CD4-positive, CD25-positive, alpha-beta regulatory T cell (primary cell): ENCODE results near the gene TRIM38. TPM values are rescaled to one million over a fixed set of nuclear protein-coding genes. Genes with fewer than 3 reads are reported as not detected.

ENCODE experiments used
- ATAC-seq, 2 donors: fragments of 150-1000 bp; cut with Tn5 transposase; one replicate each; pipeline ENCODE4 v1.10.0; 2021; ENCODE audit warnings: low read depth in 2 of 2, moderate number of reproducible peaks in 2 of 2, moderate library complexity in 1 of 2
- DNase-seq, 3 donors: peaks; one replicate each; pipeline versions ENCODE4 v3.0.0 to v3.0.0-alpha.2; 2012 to 2022; ENCODE audit warnings: mixed read lengths in 1 of 3
- H3K27ac ChIP-seq: one replicate; pipeline ENCODE4 v1.7.0; 2013; ENCODE audit warnings: mild to moderate bottlenecking, low read length; ENCODE audit not compliant: insufficient read depth, poor library complexity, severe bottlenecking
- H3K27me3 ChIP-seq: one replicate; pipeline ENCODE4 v1.7.0; 2013; ENCODE audit warnings: low read length; ENCODE audit not compliant: control insufficient read depth, insufficient read depth
- H3K36me3 ChIP-seq: one replicate; pipeline ENCODE4 v1.7.0; 2013; ENCODE audit warnings: mild to moderate bottlenecking, low read length, moderate library complexity; ENCODE audit not compliant: control insufficient read depth, insufficient read depth
- H3K4me1 ChIP-seq: 2 replicates; pipeline ENCODE4 v1.7.0; 2013; ENCODE audit warnings: mild to moderate bottlenecking, low read length; ENCODE audit not compliant: insufficient read depth, control insufficient read depth, poor library complexity, severe bottlenecking
- H3K4me3 ChIP-seq: one replicate; pipeline ENCODE4 v1.7.0; 2013; ENCODE audit warnings: low read depth, mild to moderate bottlenecking, low read length, moderate library complexity
- H3K9me3 ChIP-seq, 2 experiments: 1 replicate in 1 of 2; 2 replicates in 1 of 2; pipeline ENCODE4 v1.7.0; 2013; ENCODE audit warnings: low read length in 2 of 2, mild to moderate bottlenecking in 1 of 2, moderate library complexity in 1 of 2; ENCODE audit not compliant: control insufficient read depth in 2 of 2
- H3K27ac Mint-ChIP-seq, 3 donors: one replicate each; pipeline ENCODE4 v1.8.0; 2020 to 2022; ENCODE audit warnings: mild to moderate bottlenecking in 3 of 3, mixed read lengths in 3 of 3, moderate library complexity in 2 of 3
- H3K27me3 Mint-ChIP-seq: one replicate; pipeline ENCODE4 v1.8.0; 2022; ENCODE audit warnings: mild to moderate bottlenecking, mixed read lengths
- H3K36me3 Mint-ChIP-seq: one replicate; pipeline ENCODE4 v1.8.0; 2020; ENCODE audit warnings: mixed read lengths
- H3K4me1 Mint-ChIP-seq, 4 donors: one replicate each; pipeline ENCODE4 v1.8.0; 2020 to 2022; ENCODE audit warnings: mixed read lengths in 4 of 4, mild to moderate bottlenecking in 1 of 4
- H3K4me3 Mint-ChIP-seq, 4 donors: one replicate each; pipeline ENCODE4 v1.8.0; 2020 to 2022; ENCODE audit warnings: mild to moderate bottlenecking in 4 of 4, mixed read lengths in 4 of 4, moderate library complexity in 3 of 4
- H3K9me3 Mint-ChIP-seq, 7 donors: one replicate each; pipeline ENCODE4 v1.8.0; 2020 to 2022; ENCODE audit warnings: mixed read lengths in 7 of 7, mild to moderate bottlenecking in 3 of 7, moderate library complexity in 2 of 7
- polyA plus RNA-seq, 4 donors: library from polyadenylated mRNA; unstranded; fragments of 300-500 nt; fragmentation: Illumina TruSeq; gene quantifications; one replicate each; pipeline ENCODE4 v1.2.3, GENCODE V29; 2021
- total RNA-seq: library from RNA; stranded (reverse); gene quantifications from one replicate; pipeline ENCODE4 v1.2.3, GENCODE V29; 2022

Gene TRIM38, protein sequence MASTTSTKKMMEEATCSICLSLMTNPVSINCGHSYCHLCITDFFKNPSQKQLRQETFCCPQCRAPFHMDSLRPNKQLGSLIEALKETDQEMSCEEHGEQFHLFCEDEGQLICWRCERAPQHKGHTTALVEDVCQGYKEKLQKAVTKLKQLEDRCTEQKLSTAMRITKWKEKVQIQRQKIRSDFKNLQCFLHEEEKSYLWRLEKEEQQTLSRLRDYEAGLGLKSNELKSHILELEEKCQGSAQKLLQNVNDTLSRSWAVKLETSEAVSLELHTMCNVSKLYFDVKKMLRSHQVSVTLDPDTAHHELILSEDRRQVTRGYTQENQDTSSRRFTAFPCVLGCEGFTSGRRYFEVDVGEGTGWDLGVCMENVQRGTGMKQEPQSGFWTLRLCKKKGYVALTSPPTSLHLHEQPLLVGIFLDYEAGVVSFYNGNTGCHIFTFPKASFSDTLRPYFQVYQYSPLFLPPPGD
- 22.9 TPM for total RNA-seq
- polyA plus RNA-seq: 10 to 100 TPM in 1 of 4 donors, 1 to 10 TPM in 3; 6.6 to 10.9 (median 8.4) TPM

DNA sequence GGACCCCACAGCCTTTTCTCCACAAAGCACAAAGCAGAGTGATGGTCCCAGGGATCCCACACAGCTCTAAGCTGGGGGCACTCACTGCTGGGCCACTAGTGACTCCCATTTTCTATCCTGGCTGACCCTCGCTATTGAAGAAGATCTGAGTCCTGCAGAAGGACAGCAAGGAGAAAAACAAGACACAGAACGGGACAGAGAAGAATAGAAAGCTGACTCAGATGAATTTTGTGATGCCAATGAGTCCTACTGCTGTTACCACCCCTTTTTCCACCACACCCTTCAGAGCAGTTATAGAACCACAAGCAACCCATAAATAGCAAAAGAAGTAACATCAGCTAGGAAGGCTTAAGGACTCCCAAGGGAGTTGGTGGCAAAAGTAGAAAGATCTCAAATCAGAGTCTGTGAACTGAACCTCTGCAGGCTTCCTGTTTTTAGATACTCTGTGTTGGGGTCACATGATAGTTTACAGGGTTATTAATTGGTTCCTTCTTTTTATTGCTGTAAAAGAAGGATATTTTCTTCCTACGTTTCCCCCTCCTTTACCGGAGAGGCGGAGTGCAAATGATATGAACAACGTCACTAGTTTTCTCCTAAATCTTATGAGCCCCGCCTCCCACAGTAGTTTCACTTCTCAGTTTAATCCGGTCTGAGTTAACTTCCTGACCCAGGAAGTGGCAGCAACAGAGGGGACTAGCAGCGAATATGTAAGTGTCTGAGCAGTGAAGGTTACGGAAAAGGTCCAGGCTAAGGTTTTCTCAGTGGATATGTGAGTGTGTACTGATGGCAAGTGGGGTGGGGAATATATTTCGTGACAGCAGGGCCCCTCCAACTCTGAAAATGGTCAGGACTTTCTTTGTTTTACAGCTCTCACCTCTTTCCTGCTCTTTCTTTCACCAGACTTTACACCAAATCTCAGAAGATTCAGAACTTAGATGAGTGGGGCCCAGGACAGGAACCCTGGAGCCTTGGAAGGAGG is at the start of gene TRIM38:
Gene TRIM38, plus strand, starts transcription at position 654 of the 979 bp plus-strand sequence. CDS start 3,721 bp downstream, outside the sequence.
- peaks cover 0 to 3% (median 0%) of the 10 kb centered on the region in 7 donors for H3K9me3 Mint-ChIP-seq
- peak within 1 kb of the TSS; percentile 92 for H3K27ac ChIP-seq
- ATAC-seq (peak; percentile 90 to 91), DNase-seq (peak; percentile 73 to 97 (median 85))
- H3K36me3 ChIP-seq: peaks cover 24% of the 10 kb centered on the region
- H3K9me3 ChIP-seq: no peaks in the 10 kb centered on the region
- no peaks in the 10 kb centered on the region for H3K27me3 ChIP-seq
- H3K27ac Mint-ChIP-seq: peak within 1 kb of the TSS; percentile 97 to 100 (median 99)
- H3K4me3 ChIP-seq: peak within 1 kb of the TSS; percentile 97
- peaks cover 60% of the 10 kb centered on the region for H3K4me1 ChIP-seq
- H3K4me3 Mint-ChIP-seq: peak within 1 kb of the TSS; percentile 95 to 100 (median 98)
- peaks cover 17% of the 10 kb centered on the region for H3K36me3 Mint-ChIP-seq
- peaks cover 10 to 83% (median 57%) of the 10 kb centered on the region in 4 donors for H3K4me1 Mint-ChIP-seq
- peaks cover 6% of the 10 kb centered on the region for H3K27me3 Mint-ChIP-seq

DNA sequence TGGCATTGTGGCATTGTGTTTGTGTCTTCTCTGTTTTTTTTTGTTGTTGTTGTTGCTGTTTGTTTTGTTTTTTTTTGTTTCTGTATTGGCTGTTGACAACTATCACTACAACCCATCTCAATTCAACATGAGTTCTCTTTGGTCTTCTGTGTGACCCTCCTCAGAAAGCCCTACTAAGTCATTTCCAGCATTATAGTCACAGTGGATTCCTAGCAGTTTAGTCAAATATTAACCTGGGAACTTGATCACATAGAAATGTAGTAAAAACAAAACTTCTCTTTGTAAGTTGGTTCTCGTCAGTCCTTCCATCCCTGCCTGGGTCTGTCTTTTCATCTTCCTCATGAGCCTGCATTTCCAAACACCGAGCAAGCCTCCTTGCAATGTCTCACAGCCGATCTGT is 48.9 kb upstream of the TRIM38 start:
- Mint-ChIP-seq H3K4me1 (no peaks in the 10 kb centered on the region), H3K36me3 (no peaks in the 10 kb centered on the region), H3K27ac (no peak overlapping the region), H3K4me3 (no peak overlapping the region), H3K9me3 (peaks cover 0 to 2% (median 0%) of the 10 kb centered on the region in 7 donors), H3K27me3 (peaks cover 19% of the 10 kb centered on the region)
- Histone ChIP-seq H3K27ac (no peak overlapping the region), H3K9me3 (no peaks in the 10 kb centered on the region), H3K36me3 (no peaks in the 10 kb centered on the region), H3K4me1 (no peaks in the 10 kb centered on the region), H3K27me3 (peaks cover 10% of the 10 kb centered on the region), H3K4me3 (no peak overlapping the region)
- DNase-seq (no peak), ATAC-seq (no peak)

DNA sequence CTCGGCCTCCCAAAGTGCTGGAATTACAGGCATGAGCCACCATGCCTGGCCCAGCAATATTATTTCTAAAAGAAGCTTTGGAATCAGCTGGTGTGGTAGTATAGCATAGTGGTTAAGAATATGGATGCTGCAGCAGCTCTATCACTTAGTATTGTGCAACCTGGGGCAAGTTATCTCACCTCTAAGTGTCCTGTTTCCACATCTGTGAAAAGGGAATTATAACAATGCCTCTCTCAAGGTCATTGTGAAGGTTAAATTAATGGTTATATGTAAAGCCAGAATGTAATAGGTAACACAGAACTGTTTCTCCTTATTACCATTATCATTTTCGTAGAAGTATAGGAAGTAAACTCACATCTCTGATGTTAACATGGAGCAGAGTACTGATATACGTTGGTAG is 46.3 kb upstream of the TRIM38 start:
- peaks cover 10% of the 10 kb centered on the region for H3K27me3 ChIP-seq
- Mint-ChIP-seq H3K4me3 (no peak overlapping the region), H3K27ac (no peak overlapping the region), H3K36me3 (no peaks in the 10 kb centered on the region), H3K9me3 (peaks cover 0 to 2% (median 0%) of the 10 kb centered on the region in 7 donors), H3K4me1 (no peaks in the 10 kb centered on the region), H3K27me3 (peaks cover 23% of the 10 kb centered on the region)
- no peak for DNase-seq
- ATAC-seq: no peak
- no peak overlapping the region for H3K27ac ChIP-seq
- H3K36me3 ChIP-seq: no peaks in the 10 kb centered on the region
- no peak overlapping the region for H3K4me3 ChIP-seq
- H3K4me1 ChIP-seq: no peaks in the 10 kb centered on the region
- no peaks in the 10 kb centered on the region for H3K9me3 ChIP-seq

DNA sequence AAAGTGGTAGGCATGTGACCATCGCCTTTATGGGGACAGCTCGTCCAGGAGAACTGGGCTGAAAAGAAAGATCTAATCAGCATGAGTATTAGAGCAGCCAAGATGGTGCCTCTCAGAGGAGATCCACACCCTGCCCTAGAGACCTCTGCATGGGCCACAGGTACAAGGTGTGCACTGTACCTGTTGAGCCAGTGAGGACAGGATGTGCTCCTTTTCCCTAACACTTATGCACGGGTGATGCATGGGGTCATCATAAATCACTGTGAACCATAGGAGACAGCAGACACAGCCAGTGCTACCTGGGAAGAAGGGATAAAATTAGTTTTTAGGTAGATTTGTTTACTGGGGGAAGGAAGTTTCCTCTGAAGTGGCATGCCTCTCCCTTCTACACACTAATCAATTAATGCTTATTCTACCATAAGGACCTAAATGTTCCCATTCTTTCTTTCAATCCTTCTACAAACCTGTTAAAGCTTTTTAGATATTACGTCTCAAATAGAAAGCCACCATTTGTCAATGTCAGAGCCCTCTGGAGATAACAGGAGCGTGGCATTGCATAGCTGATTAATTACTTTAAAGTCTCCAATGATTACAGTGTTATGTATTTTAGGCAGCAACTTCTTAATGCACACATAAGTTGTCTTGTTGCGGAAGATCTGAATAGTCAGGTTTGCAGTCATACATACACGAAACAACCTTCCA is 45.7 kb upstream of the TRIM38 start:
- peaks cover 10% of the 10 kb centered on the region for H3K27me3 ChIP-seq
- ATAC-seq: no peak
- H3K27ac ChIP-seq: no peak overlapping the region
- peaks cover 26% of the 10 kb centered on the region for H3K27me3 Mint-ChIP-seq
- no peaks in the 10 kb centered on the region for H3K36me3 ChIP-seq
- no peak overlapping the region for H3K4me3 Mint-ChIP-seq
- H3K9me3 ChIP-seq: no peaks in the 10 kb centered on the region
- H3K4me1 Mint-ChIP-seq: no peaks in the 10 kb centered on the region
- no peak overlapping the region for H3K4me3 ChIP-seq
- no peak for DNase-seq
- no peak overlapping the region for H3K27ac Mint-ChIP-seq
- no peaks in the 10 kb centered on the region for H3K4me1 ChIP-seq
- no peaks in the 10 kb centered on the region for H3K36me3 Mint-ChIP-seq
- peaks cover 0 to 2% (median 0%) of the 10 kb centered on the region in 7 donors for H3K9me3 Mint-ChIP-seq

DNA sequence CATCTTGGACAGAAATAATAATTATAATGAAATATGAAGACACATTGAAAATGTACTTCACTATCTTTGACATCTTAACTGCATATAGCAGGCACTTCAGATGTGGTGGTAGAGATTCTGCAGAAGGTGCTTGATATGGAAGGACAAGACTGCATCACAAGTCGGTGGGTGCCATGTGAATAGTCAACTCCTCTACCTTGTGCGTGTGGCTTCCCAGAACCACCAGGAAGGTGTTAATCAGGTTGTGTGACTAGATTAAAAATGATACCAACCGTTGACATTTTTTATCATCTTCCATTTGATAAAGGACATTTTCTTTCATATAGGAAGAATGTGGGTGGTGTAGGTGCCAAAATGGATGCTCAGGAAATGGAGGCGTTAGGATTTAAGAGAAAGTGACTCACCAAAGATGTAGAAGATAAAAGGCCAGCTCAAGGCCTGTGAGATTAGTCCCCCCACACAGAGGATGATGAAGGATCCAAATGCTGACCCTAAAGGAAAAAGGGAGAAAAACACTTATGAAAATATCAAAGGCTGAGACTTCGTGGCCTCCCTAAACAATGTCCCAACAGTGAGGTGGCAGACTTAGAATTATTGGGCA is 44.4 kb upstream of the TRIM38 start:
- Mint-ChIP-seq H3K4me1 (no peaks in the 10 kb centered on the region), H3K27me3 (peaks cover 35% of the 10 kb centered on the region), H3K36me3 (no peaks in the 10 kb centered on the region), H3K27ac (no peak overlapping the region), H3K9me3 (peaks cover 0 to 2% (median 0%) of the 10 kb centered on the region in 7 donors), H3K4me3 (no peak overlapping the region)
- Histone ChIP-seq H3K4me1 (no peaks in the 10 kb centered on the region), H3K9me3 (no peaks in the 10 kb centered on the region), H3K27me3 (peaks cover 12% of the 10 kb centered on the region), H3K27ac (no peak overlapping the region), H3K36me3 (no peaks in the 10 kb centered on the region), H3K4me3 (no peak overlapping the region)
- no peak for ATAC-seq
- no peak for DNase-seq

DNA sequence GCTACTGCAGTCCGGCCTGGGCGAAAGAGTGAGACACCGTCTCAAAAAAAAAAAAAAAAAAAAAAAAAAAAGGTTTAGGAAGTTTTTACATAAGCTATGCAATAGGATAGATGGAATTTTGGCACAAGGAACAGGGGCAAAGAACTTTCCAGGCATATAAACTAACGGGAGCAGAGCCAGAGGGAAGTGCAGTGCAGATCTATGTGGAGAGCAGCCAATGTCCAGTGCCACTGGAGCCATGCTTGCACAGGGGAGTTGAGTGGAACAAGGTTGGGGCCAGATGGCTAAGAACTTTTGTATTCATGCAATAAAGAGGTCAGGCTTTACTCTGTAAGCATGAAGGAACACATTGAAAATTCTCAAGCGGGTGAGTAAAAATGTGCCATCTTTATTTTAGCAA is 42.9 kb upstream of the TRIM38 start:
- H3K36me3 Mint-ChIP-seq: no peaks in the 10 kb centered on the region
- no peak overlapping the region for H3K27ac Mint-ChIP-seq
- Histone ChIP-seq H3K27ac (no peak overlapping the region), H3K4me1 (no peaks in the 10 kb centered on the region), H3K27me3 (peaks cover 8% of the 10 kb centered on the region), H3K9me3 (no peaks in the 10 kb centered on the region), H3K36me3 (no peaks in the 10 kb centered on the region), H3K4me3 (no peak overlapping the region)
- H3K4me3 Mint-ChIP-seq: no peak overlapping the region
- H3K27me3 Mint-ChIP-seq: peaks cover 30% of the 10 kb centered on the region
- no peak for ATAC-seq
- no peaks in the 10 kb centered on the region for H3K4me1 Mint-ChIP-seq
- no peak for DNase-seq
- peaks cover 0 to 2% (median 0%) of the 10 kb centered on the region in 7 donors for H3K9me3 Mint-ChIP-seq
